ENCODE data around the gene COL16A1. TPM values are rescaled to one million over a fixed set of nuclear protein-coding genes. Genes with fewer than 3 reads are reported as not detected.

Gene COL16A1
- polyA plus RNA-seq, 3 donors, result 0.13 TPM; not detected in 2

- Mint-ChIP-seq H3K27ac (peak overlapping the region in 1 of 7 donors; percentile 4), H3K4me1 (peaks cover 18% of the 10 kb centered on the region), H3K4me3 (peak overlapping the region in 1 of 2 donors; percentile 28), H3K9me3 (peaks cover 0 to 2% (median 0%) of the 10 kb centered on the region in 7 donors), H3K36me3 (no peaks in the 10 kb centered on the region), H3K27me3 (ENCODE audit: low read depth in 3 of 3) (peaks cover 18 to 42% (median 38%) of the 10 kb centered on the region in 3 donors)
- Histone ChIP-seq H3K27ac (ENCODE audit: low read depth in 1 of 2, low read length in 2 of 2) (no peak overlapping the region), H3K27me3 (ENCODE audit: control insufficient read depth in 2 of 2, insufficient read depth in 2 of 2, low read length in 2 of 2) (peaks cover 0 to 21% of the 10 kb centered on the region in 2 donors), H3K36me3 (replicated peaks in 1 of 2; ENCODE audit: control insufficient read depth in 1 of 2, insufficient read depth in 2 of 2, low read length in 2 of 2) (no peaks in the 10 kb centered on the region), H2AFZ (ENCODE audit: insufficient read depth, low read depth, low read length, poor library complexity, severe bottlenecking) (no peak overlapping the region), H3K79me2 (ENCODE audit: insufficient read depth, low read length) (no peaks in the 10 kb centered on the region), H4K20me1 (ENCODE audit: insufficient read depth, low read length) (no peaks in the 10 kb centered on the region), H3K4me3 (replicated peaks in 1 of 3; ENCODE audit: low read depth in 2 of 3, low read length in 3 of 3) (no peak overlapping the region), H3K4me1 (ENCODE audit: control insufficient read depth in 1 of 2, insufficient read depth in 2 of 2, low read length in 2 of 2) (peaks cover 5 to 11% of the 10 kb centered on the region in 2 donors), H3K4me2 (replicated peaks; ENCODE audit: extremely low read depth, low read length, poor library complexity, severe bottlenecking) (no peak overlapping the region), H3K9me3 (replicated peaks in 1 of 2; ENCODE audit: control insufficient read depth in 1 of 2, insufficient read depth in 1 of 2, low read length in 2 of 2) (no peaks in the 10 kb centered on the region), H3K9ac (ENCODE audit: insufficient read depth, low read length, poor library complexity, severe bottlenecking) (no peak overlapping the region)
- intact Hi-C loops (cut with micrococcal nuclease), result no loop called here
- WGBS (ENCODE audit: insufficient coverage), result 6% methylated on average over 8 of the region's 11 CpGs
- TF ChIP-seq CTCF (IDR thresholded peaks at IDR 0.05), result no peak
- peak in 2 of 3 donors; percentile 7 to 15 for DNase-seq
Measured at GRCh38 chr1:31750858-31751510, 47.2 kb upstream of the COL16A1 start.

GRCh38 chr1:31749785-31750735, 46.2 kb upstream of the COL16A1 start:
- Histone ChIP-seq H3K27me3 (ENCODE audit: control insufficient read depth in 2 of 2, insufficient read depth in 2 of 2, low read length in 2 of 2) (peaks cover 0 to 21% of the 10 kb centered on the region in 2 donors), H3K27ac (ENCODE audit: low read depth in 1 of 2, low read length in 2 of 2) (no peak overlapping the region), H3K79me2 (ENCODE audit: insufficient read depth, low read length) (no peaks in the 10 kb centered on the region), H2AFZ (ENCODE audit: insufficient read depth, low read depth, low read length, poor library complexity, severe bottlenecking) (no peak overlapping the region), H3K4me2 (replicated peaks; ENCODE audit: extremely low read depth, low read length, poor library complexity, severe bottlenecking) (no peak overlapping the region), H3K9me3 (replicated peaks in 1 of 2; ENCODE audit: control insufficient read depth in 1 of 2, insufficient read depth in 1 of 2, low read length in 2 of 2) (no peaks in the 10 kb centered on the region), H3K4me1 (ENCODE audit: control insufficient read depth in 1 of 2, insufficient read depth in 2 of 2, low read length in 2 of 2) (peaks cover 5 to 11% of the 10 kb centered on the region in 2 donors), H3K4me3 (replicated peaks in 1 of 3; ENCODE audit: low read depth in 2 of 3, low read length in 3 of 3) (no peak overlapping the region), H3K36me3 (replicated peaks in 1 of 2; ENCODE audit: control insufficient read depth in 1 of 2, insufficient read depth in 2 of 2, low read length in 2 of 2) (no peaks in the 10 kb centered on the region), H3K9ac (ENCODE audit: insufficient read depth, low read length, poor library complexity, severe bottlenecking) (no peak overlapping the region), H4K20me1 (ENCODE audit: insufficient read depth, low read length) (no peaks in the 10 kb centered on the region)
- peaks cover 18% of the 10 kb centered on the region for H3K4me1 Mint-ChIP-seq
- intact Hi-C loops (cut with micrococcal nuclease), result no loop called here
- no peaks in the 10 kb centered on the region for H3K36me3 Mint-ChIP-seq
- no peak for DNase-seq
- peak overlapping the region in 1 of 7 donors; percentile 52 for H3K27ac Mint-ChIP-seq
- 56% methylated on average over 3 of the region's 7 CpGs for WGBS (ENCODE audit: insufficient coverage)
- no peak for TF ChIP-seq CTCF (IDR thresholded peaks at IDR 0.05)
- peaks cover 18 to 44% (median 37%) of the 10 kb centered on the region in 3 donors for H3K27me3 Mint-ChIP-seq (ENCODE audit: low read depth in 3 of 3)
- H3K4me3 Mint-ChIP-seq, result peak overlapping the region in 1 of 2 donors; percentile 28
- peaks cover 0 to 2% (median 0%) of the 10 kb centered on the region in 7 donors for H3K9me3 Mint-ChIP-seq

All from CD14-positive monocyte (primary cell).